SK-N-SH (cell line): ENCODE results near the gene SEPTIN2. TPM values are rescaled to one million over a fixed set of nuclear protein-coding genes. Genes with fewer than 3 reads are reported as not detected.

Experiments used
- CTCF ChIA-PET: fragments of 300-600, 350-600 bp; formaldehyde crosslinking; extraction: SDS; loops from one replicate; lab custom pipeline; 2021; lab: Yijun Ruan, JAX
- POLR2A ChIA-PET: fragments of 350-600 bp; sonication (Branson Sonifier 250); formaldehyde crosslinking; extraction: SDS; loops from one replicate; lab custom pipeline; 2020; ENCODE audit warnings: antibody characterized with exemption, inconsistent platforms; lab: Yijun Ruan, JAX
- DNase-seq: peaks from one replicate; pipeline ENCODE4 v3.0.0; 2012
- H2AFZ ChIP-seq: fragments of 200-600 bp; sonication (generic); 2 replicates; pipeline ENCODE4 v1.8.1; 2016; ENCODE audit warnings: antibody characterized with exemption, mild to moderate bottlenecking, low read depth
- H3F3A ChIP-seq: fragments of 200-600 bp; sonication (generic); replicated peaks from 2 replicates; pipeline ENCODE3; 2016; ENCODE audit warnings: antibody characterized with exemption, mild to moderate bottlenecking; ENCODE audit not compliant: insufficient read depth
- H3K27ac ChIP-seq, 2 experiments: fragments of 200-500 bp in 1 of 2; fragments of 200-600 bp in 1 of 2; sonication (Bioruptor generic) in 1 of 2; sonication (generic), shearing (Covaris generic) in 1 of 2; 2 replicates each; pipeline versions ENCODE4 v1.5.1 to v1.6.1; 2014 to 2016; ENCODE audit warnings: low read depth in 2 of 2, inconsistent platforms in 1 of 2, low read length in 1 of 2, mild to moderate bottlenecking in 1 of 2, mixed read lengths in 1 of 2
- H3K27me3 ChIP-seq: fragments of 200-600 bp; sonication (generic), shearing (Covaris generic); 2 replicates; pipeline ENCODE4 v1.6.1; 2016; ENCODE audit warnings: mixed run types; ENCODE audit not compliant: insufficient read depth
- H3K36me3 ChIP-seq, 2 experiments: fragments of 200-500 bp in 1 of 2; fragments of 200-600 bp in 1 of 2; sonication (Bioruptor generic) in 1 of 2; sonication (generic) in 1 of 2; replicated peaks in 1 of 2; 2 replicates each; pipeline versions ENCODE3 to v1.5.1; 2014 to 2016; ENCODE audit warnings: low read length in 1 of 2, mild to moderate bottlenecking in 1 of 2; ENCODE audit not compliant: insufficient read depth in 2 of 2, control insufficient read depth in 1 of 2
- H3K4me1 ChIP-seq, 2 experiments: fragments of 200-500 bp in 1 of 2; fragments of 200-600 bp in 1 of 2; sonication (Bioruptor generic) in 1 of 2; sonication (generic), shearing (Covaris generic) in 1 of 2; 2 replicates each; pipeline versions ENCODE4 v1.5.1 to v1.6.1; 2014 to 2016; ENCODE audit warnings: low read depth in 1 of 2, low read length in 1 of 2, mixed run types in 1 of 2; ENCODE audit not compliant: insufficient read depth in 2 of 2, control insufficient read depth in 1 of 2
- H3K4me2 ChIP-seq: fragments of 200-600 bp; sonication (generic), shearing (Covaris generic); 2 replicates; pipeline ENCODE4 v1.6.1; 2017; ENCODE audit warnings: mixed run types
- H3K4me3 ChIP-seq, 2 experiments: fragments of 200-500 bp in 1 of 2; fragments of 200-600 bp in 1 of 2; sonication (Bioruptor generic) in 1 of 2; sonication (generic), shearing (Covaris generic) in 1 of 2; 2 replicates each; pipeline versions ENCODE4 v1.5.1 to v1.8.1; 2014 to 2016; ENCODE audit warnings: low read depth in 2 of 2, inconsistent platforms in 1 of 2, low read length in 1 of 2, mild to moderate bottlenecking in 1 of 2, mixed read lengths in 1 of 2, moderate library complexity in 1 of 2
- H3K79me2 ChIP-seq: fragments of 200-600 bp; sonication (generic); 2 replicates; pipeline ENCODE4 v1.8.1; 2017; ENCODE audit warnings: mild to moderate bottlenecking; ENCODE audit not compliant: insufficient read depth
- H3K9ac ChIP-seq: fragments of 200-600 bp; sonication (generic); 2 replicates; pipeline ENCODE4 v1.6.1; 2017; ENCODE audit warnings: mixed run types
- H3K9me2 ChIP-seq: fragments of 200-600 bp; sonication (generic); 2 replicates; pipeline ENCODE4 v1.6.1; 2017; ENCODE audit warnings: mixed run types
- H3K9me3 ChIP-seq: fragments of 200-600 bp; sonication (generic); 2 replicates; pipeline ENCODE4 v1.6.1; 2017; ENCODE audit warnings: mixed run types, mild to moderate bottlenecking, moderate library complexity
- H4K20me1 ChIP-seq: fragments of 200-600 bp; sonication (generic); 2 replicates; pipeline ENCODE4 v1.6.1; 2017; ENCODE audit warnings: mild to moderate bottlenecking, mixed run types; ENCODE audit not compliant: insufficient read depth
- CHD2 ChIP-seq: fragments of 150-350 bp; IDR thresholded peaks from 2 replicates; pipeline ENCODE4 v1.6.1; 2018; ENCODE audit warnings: low read length; ENCODE audit not compliant: partially characterized antibody
- FOXJ3 ChIP-seq: sonication (generic); formaldehyde crosslinking; IDR thresholded peaks from 2 replicates; pipeline ENCODE4 v1.5.1; 2020; ENCODE audit warnings: mild to moderate bottlenecking, missing genetic modification reagents
- FOXM1 ChIP-seq: IDR thresholded peaks from 2 replicates; pipeline ENCODE4 v1.4.0; 2012; ENCODE audit warnings: low read depth, mild to moderate bottlenecking
- GABPA ChIP-seq: IDR thresholded peaks from 2 replicates; pipeline ENCODE4 v1.4.0; 2012; ENCODE audit warnings: low read depth, mild to moderate bottlenecking
- GATA2 ChIP-seq: sonication (generic); formaldehyde crosslinking; IDR thresholded peaks from 2 replicates; pipeline ENCODE4 v1.5.0; 2020; ENCODE audit warnings: mild to moderate bottlenecking, missing genetic modification reagents
- JUND ChIP-seq: IDR thresholded peaks from 2 replicates; pipeline ENCODE4 v1.4.0; 2012
- MXI1 ChIP-seq: IDR thresholded peaks from 2 replicates; pipeline ENCODE4 v1.6.1; 2012; ENCODE audit warnings: mild to moderate bottlenecking, low read depth, low read length, improper control_type of control experiment
- NFIC ChIP-seq: IDR thresholded peaks from 2 replicates; pipeline ENCODE4 v1.4.0; 2012; ENCODE audit warnings: borderline replicate concordance
- POLR2AphosphoS5 ChIP-seq: IDR thresholded peaks from 2 replicates; pipeline ENCODE4 v1.6.1; 2012; ENCODE audit warnings: low read depth, low read length
- RCOR1 ChIP-seq: fragments of 150-350 bp; IDR thresholded peaks from 2 replicates; pipeline ENCODE4 v1.6.1; 2017; ENCODE audit warnings: antibody characterized with exemption, low read length
- RFX5 ChIP-seq: IDR thresholded peaks from 2 replicates; pipeline ENCODE4 v1.6.1; 2012; ENCODE audit warnings: mild to moderate bottlenecking, improper control_type of control experiment, low read length
- SIN3A ChIP-seq: IDR thresholded peaks from 2 replicates; pipeline ENCODE4 v1.6.1; 2012; ENCODE audit warnings: low read depth, mild to moderate bottlenecking, low read length, moderate library complexity, borderline replicate concordance
- TAF1 ChIP-seq: IDR thresholded peaks from 2 replicates; pipeline ENCODE4 v1.6.1; 2012; ENCODE audit warnings: low read depth, mild to moderate bottlenecking, low read length, moderate library complexity, borderline replicate concordance
- YY1 ChIP-seq: IDR thresholded peaks from 2 replicates; pipeline ENCODE4 v1.4.0; 2012; ENCODE audit warnings: low read depth, mild to moderate bottlenecking
- WGBS: methylation state at CpG from one replicate; pipeline ENCODE4 v1.1.6; 2017; ENCODE audit warnings: low lambda C conversion rate; 5-methylcytosine and 5-hydroxymethylcytosine counted together
- polyA plus RNA-seq, 3 experiments: library from polyadenylated mRNA; depleted of rRNA; stranded (reverse); fragments of >200 nt; gene quantifications; 2 replicates each; pipeline ENCODE4 v1.2.3, GENCODE V29; 2012
- TF ChIP-seq, protein P1 (sequence below): fragments of 200-600 bp; sonication (generic); IDR thresholded peaks from 2 replicates; pipeline ENCODE4 v1.6.1; 2017; ENCODE audit warnings: antibody characterized with exemption, mild to moderate bottlenecking, moderate library complexity
- TF ChIP-seq, protein P2 (sequence below): IDR thresholded peaks from 2 replicates; pipeline ENCODE4 v1.4.0; 2012; ENCODE audit warnings: low read depth, borderline replicate concordance
- TF ChIP-seq, protein P3 (sequence below): IDR thresholded peaks from 2 replicates; pipeline ENCODE4 v1.4.0; 2012; ENCODE audit warnings: low read depth, borderline replicate concordance

SEPTIN2 gene
- polyA plus RNA-seq, 1 of the 3 experiments (the other 2 are of a cell fraction), result 226 TPM

DNA sequence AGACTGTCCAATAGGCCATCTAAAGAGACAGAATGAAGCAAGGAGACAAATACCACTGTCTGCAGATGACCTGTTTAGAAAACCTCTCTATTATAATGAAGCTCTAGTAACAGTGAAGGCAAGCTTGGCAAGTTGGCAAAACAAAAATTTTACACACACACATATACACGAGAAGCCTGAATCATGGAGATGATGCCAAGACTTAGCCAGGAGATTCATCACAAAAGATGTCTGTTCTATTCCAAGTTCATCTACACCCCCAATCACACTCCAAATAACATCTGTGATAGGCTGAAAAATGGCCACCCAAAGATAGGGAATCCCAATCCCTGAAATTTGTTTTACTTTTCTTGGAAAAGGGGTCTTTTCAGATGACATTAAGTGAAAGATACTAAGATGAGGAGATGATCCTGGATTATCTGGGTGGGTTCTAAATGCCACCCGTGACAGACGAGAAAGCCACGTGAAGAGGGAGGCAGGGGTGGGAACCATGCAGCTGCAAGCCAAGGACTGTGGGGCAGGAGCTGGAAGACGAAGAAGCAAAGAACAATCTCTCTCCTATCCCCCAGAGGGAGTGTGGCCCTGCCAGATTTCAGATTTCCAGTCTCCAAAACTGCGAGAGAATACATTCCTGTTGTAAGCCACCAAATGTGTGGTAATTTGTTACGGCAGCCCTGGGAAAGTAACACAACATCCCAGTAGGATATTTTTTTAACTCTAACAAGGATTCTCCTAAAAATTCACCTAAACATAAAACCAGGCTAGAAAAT lies 20.2 kb upstream of the SEPTIN2 start:
- DNase-seq, result no peak
- peaks cover 3% of the 10 kb centered on the region for H3F3A ChIP-seq
- POLR2A ChIA-PET, result no interaction called here

DNA sequence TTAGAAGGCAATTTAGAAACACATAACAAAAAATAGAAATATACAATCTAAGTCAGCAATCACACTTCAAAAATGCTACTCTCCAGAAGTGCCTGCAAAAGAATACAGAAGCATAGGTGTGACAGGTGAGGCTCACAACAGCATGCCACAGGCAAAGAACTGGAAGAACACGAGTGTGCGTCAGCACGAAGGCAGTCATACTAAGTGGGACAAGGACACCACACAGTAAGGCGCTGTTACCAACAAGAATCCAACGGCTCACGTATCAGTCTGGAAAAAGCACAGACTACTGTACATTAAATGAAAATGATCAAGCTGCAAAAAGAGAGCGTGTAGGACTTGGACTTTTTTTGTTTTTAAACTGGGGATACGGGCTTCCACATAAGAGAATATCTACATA lies 19.0 kb upstream of the SEPTIN2 start:
- no peak overlapping the region for H3K9ac ChIP-seq
- POLR2A ChIA-PET, result no interaction called here

More for the DNA sequence above, 20.2 kb upstream of the SEPTIN2 start:
- no peak overlapping the region for H3K27ac ChIP-seq
- H3K4me3 ChIP-seq, result no peak overlapping the region
- CTCF ChIA-PET, result no interaction called here
- H3K9ac ChIP-seq, result no peak overlapping the region
- 97% methylated on average over 7 of the region's 7 CpGs for WGBS
- peaks cover 7 to 15% of the 10 kb centered on the region in 2 experiments for H3K36me3 ChIP-seq
- no peaks in the 10 kb centered on the region for H3K27me3 ChIP-seq
- peaks cover 5 to 10% of the 10 kb centered on the region in 2 experiments; a peak in 2 of 4 replicates for H3K4me1 ChIP-seq
- H4K20me1 ChIP-seq, result peaks cover 90% of the 10 kb centered on the region
- peaks cover 98% of the 10 kb centered on the region for H3K79me2 ChIP-seq
- TF ChIP-seq, protein P1, sequence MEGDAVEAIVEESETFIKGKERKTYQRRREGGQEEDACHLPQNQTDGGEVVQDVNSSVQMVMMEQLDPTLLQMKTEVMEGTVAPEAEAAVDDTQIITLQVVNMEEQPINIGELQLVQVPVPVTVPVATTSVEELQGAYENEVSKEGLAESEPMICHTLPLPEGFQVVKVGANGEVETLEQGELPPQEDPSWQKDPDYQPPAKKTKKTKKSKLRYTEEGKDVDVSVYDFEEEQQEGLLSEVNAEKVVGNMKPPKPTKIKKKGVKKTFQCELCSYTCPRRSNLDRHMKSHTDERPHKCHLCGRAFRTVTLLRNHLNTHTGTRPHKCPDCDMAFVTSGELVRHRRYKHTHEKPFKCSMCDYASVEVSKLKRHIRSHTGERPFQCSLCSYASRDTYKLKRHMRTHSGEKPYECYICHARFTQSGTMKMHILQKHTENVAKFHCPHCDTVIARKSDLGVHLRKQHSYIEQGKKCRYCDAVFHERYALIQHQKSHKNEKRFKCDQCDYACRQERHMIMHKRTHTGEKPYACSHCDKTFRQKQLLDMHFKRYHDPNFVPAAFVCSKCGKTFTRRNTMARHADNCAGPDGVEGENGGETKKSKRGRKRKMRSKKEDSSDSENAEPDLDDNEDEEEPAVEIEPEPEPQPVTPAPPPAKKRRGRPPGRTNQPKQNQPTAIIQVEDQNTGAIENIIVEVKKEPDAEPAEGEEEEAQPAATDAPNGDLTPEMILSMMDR, result no peak
- TF ChIP-seq SIN3A (no peak), TAF1 (no peak), YY1 (no peak), FOXJ3 (CRISPR knock-in tag) (no peak), RFX5 (no peak), GABPA (no peak), FOXM1 (no peak), NFIC (no peak), MXI1 (no peak), JUND (no peak), GATA2 (no peak), POLR2AphosphoS5 (no peak), CHD2 (no peak), RCOR1 (no peak)
- TF ChIP-seq, protein P2, sequence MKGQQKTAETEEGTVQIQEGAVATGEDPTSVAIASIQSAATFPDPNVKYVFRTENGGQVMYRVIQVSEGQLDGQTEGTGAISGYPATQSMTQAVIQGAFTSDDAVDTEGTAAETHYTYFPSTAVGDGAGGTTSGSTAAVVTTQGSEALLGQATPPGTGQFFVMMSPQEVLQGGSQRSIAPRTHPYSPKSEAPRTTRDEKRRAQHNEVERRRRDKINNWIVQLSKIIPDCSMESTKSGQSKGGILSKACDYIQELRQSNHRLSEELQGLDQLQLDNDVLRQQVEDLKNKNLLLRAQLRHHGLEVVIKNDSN, result no peak
- H3K4me2 ChIP-seq, result no peak overlapping the region
- H3K9me2 ChIP-seq, result no peaks in the 10 kb centered on the region
- H2AFZ ChIP-seq, result no peak overlapping the region
- H3K9me3 ChIP-seq, result no peaks in the 10 kb centered on the region

More for the DNA sequence above, 19.0 kb upstream of the SEPTIN2 start:
- Histone ChIP-seq H3K27ac (no peak overlapping the region), H3K79me2 (peaks cover 97% of the 10 kb centered on the region), H3K9me3 (no peaks in the 10 kb centered on the region), H2AFZ (no peak overlapping the region), H3K4me3 (no peak overlapping the region), H3K4me2 (no peak overlapping the region), H3K36me3 (peaks cover 7 to 17% of the 10 kb centered on the region in 2 experiments), H3F3A (peaks cover 3% of the 10 kb centered on the region), H3K27me3 (no peaks in the 10 kb centered on the region), H3K9me2 (no peaks in the 10 kb centered on the region), H4K20me1 (peaks cover 89% of the 10 kb centered on the region), H3K4me1 (peaks cover 5% of the 10 kb centered on the region in 2 experiments; a peak in 2 of 4 replicates)
- TF ChIP-seq, protein P3, sequence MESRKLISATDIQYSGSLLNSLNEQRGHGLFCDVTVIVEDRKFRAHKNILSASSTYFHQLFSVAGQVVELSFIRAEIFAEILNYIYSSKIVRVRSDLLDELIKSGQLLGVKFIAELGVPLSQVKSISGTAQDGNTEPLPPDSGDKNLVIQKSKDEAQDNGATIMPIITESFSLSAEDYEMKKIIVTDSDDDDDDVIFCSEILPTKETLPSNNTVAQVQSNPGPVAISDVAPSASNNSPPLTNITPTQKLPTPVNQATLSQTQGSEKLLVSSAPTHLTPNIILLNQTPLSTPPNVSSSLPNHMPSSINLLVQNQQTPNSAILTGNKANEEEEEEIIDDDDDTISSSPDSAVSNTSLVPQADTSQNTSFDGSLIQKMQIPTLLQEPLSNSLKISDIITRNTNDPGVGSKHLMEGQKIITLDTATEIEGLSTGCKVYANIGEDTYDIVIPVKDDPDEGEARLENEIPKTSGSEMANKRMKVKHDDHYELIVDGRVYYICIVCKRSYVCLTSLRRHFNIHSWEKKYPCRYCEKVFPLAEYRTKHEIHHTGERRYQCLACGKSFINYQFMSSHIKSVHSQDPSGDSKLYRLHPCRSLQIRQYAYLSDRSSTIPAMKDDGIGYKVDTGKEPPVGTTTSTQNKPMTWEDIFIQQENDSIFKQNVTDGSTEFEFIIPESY, result no peak
- TF ChIP-seq CHD2, result no peak
- CTCF ChIA-PET, result interaction anchor here (0.9 kb wide), 1 partner anchor 9 kb away, joined by 3 read pairs; no protein-coding TSS in a partner anchor
- DNase-seq, result no peak
- WGBS, result 93% methylated on average over 8 of the region's 8 CpGs
